NCI-H1417 treated with DMSO at 0.1 percent for 48 hours (cell line): Measurements from ENCODE around the gene NR2F6.
"Not testable (repeated sequence)": the region's sequence is repeated elsewhere in the genome, so short reads cannot be mapped to it uniquely, and the experiment has no call there.

Source experiments
- DNase-seq: peaks from one replicate; lab custom pipeline; 2025; lab: John Stamatoyannopoulos, UW

NR2F6 gene

DNA sequence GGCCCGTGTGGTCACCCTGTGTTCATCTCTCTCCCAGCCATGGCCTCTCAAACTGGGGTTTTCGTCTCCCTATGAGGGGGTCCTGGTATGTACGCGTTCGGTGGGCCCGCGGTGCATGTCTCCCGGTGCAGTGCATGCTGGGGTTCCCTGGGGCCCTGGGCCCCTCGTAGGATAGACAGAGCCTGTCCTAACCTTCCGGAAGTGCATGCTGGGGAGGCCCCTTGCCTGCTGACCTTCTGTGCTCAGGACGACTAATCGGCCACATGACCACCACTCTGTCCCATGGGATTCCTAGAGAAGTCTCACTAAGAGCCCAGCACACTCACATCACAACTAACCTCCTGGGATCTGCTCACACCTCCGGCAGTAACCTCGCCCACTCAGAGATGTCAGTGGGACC is 35.4 kb downstream of the NR2F6 start:
- no peak for DNase-seq

DNA sequence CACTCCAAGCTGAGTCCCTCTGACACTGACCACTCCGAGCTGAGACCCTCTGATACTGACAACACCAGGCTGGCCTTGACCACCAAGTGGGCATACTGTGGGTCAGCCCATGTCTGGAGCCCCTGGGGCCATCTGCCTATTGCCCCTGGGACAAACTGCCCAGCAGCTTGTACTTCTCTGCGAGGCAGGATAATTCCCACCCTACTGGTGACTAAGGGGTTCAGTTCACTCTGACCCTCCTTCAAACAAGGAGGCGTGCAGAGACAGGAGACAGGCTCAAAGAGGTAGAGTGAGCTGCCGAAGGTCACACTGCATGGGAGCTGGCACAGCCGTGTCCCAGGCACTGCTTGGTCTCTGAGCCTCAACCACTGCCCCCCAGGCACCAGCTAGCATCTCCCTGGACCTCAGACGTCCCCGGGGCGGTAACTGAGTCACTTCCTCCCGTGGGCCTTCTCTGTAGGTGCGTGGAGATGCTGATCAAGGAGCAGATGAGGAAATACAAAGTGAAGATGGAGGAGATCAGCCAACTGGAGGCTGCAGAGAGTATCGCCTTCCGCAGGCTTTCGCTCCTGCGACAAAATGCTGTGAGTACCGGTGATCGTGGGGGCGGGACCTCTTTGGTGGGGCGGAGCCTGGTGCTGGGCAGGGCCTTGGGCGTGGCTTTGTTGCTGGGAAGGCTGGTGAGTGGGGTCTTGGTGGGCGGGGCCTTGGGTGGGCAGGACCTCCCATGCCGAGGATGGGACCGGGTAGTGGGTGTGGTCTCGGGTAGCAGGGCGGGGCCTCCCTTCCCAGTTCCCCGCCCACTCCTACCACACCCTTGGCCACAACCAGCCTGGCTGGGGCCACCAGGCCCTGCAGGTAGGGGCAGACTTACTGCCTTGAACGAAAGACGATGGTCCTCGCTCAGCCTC is 36.3 kb downstream of the NR2F6 start:
- no peak for DNase-seq

DNA sequence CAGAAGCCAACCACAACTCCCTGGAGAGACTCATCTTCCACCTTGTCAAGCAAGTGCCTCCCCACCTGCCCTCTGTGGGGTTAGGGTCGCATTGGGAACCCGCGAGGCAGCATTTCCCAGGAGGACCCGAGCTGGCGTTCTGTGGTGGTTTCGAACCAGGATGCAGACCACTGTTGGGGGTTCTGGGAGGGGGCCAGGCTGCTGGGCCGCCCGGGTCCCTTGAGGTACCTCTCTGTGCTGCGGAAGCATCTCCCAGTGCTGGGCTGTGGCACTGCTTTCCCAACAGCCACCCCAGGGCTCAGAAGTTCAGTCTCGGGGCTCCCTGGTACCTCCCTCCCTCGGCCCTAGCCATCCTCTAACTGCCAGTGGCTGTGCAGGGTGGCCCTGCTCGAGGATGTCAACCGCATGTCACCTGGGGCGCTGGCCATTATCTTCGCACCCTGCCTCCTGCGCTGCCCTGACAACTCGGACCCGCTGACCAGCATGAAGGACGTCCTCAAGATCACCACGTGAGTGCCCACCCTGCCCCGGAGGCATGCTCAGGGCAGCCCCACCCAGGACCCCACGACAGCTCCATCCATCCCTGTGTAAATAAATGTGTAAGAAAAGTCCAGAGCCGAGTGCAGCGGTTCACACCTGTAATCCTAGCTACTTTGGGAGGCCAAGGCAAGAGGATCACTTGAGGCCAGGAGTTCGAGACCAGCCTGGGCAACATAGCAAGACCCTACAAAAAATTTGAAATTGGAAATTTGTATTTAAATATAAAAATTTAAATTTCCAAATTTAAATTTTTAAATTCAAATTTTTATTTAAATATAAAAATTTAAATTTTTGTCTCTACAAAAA is 38.8 kb downstream of the NR2F6 start:
- no peak for DNase-seq

DNA sequence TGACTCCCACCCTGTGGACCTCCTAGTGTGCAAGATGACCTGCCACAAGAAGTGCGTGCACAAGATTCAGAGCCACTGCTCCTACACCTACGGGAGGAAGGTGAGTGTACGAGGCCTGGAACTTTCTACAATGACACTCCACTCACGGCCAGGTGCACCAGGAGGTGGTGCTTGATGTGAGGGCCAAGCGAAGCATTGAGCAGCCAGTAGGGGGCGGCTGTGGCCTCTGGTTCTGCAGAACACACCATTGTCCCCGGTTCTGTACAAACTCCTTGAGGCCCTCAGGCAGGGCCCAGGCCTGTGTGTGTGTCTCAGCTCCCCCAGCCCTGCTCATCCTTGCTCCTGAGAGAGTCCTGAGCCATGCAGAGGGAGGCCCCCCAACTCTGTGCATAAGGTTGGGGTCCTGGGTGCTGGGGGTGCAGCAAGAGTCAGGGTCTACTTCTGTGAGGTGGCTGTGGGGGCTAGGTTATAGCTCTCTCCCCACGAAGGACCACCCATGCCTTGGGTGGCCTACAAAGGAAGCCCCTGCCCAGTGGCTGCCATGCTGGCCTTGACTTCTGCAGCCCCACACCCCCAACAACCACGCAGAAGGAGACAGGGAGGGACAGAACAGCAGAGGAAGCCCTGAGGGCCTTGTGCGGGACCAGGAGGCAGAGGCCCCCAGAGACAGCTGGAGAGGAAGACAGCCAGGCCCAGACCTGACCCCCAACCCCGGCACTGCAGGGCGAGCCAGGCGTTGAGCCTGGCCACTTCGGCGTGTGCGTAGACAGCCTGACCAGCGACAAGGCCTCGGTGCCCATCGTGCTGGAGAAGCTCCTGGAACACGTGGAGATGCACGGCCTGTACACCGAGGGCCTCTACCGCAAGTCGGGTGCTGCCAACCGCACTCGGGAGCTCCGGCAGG is 40.2 kb downstream of the NR2F6 start:
- no peak for DNase-seq

DNA sequence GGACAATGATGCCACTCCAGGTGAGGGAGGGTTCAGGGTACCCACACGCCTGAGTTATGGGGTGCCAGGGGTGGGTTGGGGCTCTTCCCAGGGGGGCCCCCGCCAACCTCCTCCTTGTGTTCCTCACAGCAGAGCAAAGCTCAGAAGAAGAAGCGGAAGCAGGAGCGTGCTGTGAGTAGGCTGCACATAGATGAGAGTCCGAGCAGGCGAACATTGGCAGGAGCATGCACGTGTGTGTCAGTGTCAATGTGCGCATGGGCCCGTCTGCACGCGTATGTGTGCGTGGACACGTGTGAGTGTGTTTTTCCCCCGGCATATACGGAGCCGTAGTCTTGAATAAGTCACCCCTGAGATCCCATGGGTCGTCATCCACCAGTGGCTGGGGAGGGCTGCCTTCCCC is 43.0 kb downstream of the NR2F6 start:
- no peak for DNase-seq

DNA sequence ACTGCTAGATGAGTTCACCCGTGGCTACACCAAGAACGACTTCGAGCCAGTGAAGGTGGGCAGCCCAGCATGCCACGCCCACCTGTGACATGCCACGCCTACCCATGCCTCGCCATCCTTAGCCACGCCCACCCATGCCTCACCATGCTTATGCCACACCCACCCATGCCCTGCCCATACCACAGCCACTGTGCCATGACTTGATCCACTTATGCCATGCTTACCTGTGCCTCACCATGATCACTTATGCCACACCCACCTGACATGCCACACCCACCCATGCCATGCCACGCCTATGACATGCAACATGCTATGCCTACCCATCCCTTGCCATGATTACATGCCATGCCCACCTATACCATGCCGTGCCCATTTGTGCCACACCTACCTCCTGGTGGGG is 43.5 kb downstream of the NR2F6 start:
- DNase-seq = no peak

DNA sequence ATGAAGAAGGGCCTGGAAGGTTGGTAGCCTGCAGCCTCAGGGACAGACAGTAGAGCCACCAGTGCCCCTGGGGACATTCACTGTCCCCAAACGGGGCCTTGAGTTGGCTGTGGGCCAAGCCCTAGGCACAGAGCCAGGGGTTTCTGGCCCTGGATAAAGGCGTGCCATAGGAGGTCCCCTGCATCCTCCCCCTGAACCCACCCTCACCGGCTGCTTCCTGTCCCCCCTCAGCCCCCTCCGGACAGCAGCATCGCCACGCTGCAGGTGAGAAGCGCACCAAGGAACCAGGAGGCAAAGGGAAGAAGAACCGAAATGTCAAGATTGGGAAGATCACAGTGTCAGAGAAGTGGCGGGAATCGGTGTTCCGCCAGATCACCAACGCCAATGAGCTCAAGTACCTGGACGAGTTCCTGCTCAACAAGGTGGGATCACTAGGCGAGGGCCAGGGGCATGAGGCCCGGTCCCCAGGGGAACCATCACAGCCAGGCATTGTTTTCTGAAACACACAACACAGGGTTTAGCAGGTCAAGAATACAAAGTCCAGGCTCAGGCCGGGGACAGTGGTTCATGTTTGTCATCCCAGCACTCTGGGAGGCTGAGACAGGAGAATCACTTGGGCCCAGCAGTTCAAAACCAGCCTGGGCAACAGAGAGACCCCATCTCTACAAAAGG is 45.2 kb downstream of the NR2F6 start:
- DNase-seq = no peak

DNA sequence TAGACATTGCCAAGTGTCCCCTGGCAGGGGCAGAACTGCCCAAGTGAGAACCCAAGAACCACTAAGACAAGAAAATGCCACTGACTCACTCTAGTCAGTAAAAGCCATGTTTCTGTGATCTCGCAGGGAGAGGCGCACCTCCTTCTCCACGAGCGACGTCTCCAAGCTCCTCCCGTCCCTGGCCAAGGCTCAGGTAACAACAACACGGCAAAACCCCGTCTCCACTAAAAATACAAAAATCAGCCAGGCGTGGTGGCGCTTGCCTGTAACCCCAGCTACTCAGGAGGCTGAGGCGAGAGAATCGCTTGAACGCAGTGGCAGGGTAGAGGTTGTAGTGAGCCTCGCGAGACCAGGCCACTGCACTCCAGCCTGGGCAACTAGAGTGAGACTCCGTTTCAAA is 48.1 kb downstream of the NR2F6 start:
- DNase-seq = no peak

DNA sequence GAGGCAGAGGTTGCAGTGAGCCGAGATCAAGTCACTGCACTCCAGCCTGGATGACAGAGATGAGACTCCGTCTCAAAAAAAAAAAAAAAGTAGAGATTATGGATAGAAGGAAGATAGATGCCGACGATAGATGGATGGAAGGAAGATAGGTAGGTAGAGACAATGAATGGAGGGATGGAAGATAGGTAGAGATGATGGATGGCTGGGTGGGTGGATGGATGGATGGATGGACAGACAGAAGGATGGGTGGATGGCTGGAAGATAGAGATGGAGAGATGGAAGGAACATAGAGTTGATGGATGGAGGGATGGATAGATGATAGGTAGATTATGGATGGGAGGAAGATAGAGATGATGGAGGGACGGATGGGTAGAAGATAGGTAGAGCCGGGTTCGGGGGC is 49.1 kb downstream of the NR2F6 start:
- DNase-seq = no peak

DNA sequence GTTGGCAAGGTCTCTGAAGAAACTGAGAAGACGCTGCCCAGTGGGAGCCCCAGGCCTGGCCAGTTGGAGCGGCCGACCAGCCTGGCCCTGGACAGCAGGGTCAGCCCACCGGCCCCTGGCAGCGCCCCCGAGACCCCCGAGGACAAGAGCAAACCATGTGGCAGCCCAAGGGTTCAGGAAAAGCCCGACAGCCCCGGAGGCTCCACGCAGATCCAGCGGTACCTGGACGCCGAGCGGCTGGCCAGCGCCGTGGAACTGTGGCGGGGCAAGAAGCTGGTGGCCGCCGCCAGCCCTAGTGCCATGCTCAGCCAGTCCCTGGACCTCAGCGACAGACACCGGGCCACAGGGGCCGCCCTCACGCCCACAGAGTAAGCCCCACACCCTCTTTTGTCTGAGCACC is 50.6 kb downstream of the NR2F6 start:
- no peak for DNase-seq

DNA sequence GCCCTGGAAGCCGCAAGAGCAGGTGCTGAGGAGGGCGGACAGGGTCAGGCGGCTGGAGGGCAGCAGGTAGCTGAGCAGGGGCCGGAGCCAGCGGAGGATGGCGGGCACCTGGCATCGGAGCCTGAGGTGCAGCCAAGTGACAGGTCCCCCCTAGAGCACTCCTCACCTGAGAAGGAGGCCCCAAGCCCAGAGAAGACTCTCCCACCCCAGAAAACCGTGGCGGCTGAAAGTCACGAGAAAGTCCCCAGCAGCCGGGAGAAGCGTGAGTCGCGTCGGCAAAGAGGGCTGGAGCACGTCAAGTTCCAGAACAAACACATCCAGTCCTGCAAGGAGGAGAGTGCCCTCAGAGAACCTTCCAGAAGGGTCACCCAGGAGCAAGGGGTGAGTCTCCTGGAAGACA is 51.1 kb downstream of the NR2F6 start:
- no peak for DNase-seq

DNA sequence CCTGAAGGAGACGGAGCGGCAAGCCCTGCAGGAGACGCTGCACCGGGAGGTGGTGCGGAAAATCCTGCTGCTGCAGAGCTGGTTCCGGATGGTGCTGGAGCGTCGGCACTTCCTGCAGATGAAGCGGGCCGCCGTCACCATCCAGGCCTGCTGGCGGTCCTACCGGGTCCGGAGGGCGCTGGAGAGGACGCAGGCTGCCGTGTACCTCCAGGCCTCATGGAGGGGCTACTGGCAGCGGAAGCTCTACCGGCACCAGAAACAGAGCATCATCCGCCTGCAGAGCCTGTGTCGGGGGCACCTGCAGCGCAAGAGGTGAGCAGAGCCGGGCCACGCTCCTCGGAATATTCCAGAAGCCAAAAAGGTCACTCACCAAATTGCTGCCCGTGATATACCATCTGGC is 53.0 kb downstream of the NR2F6 start:
- DNase-seq = no peak

DNA sequence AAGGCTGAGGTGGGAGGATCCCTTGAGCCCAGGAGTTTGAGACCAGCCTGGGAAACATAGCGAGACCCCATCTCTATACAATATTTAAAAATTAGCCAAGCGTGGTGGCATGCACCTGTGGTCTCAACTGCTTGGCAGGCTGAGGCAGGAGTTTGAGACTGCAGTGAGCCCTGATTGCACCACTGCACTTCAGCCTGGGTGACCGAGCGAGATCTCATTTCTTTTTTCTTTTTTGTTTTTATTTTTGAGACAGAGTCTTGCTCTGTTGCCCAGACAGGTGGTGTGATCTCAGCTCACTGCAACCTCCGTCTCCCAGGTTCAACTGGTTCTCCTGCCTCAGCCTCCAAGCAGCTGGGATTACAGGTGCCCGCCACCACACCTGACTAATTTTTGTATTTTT is 54.0 kb downstream of the NR2F6 start:
- DNase-seq = not testable (repeated sequence)

DNA sequence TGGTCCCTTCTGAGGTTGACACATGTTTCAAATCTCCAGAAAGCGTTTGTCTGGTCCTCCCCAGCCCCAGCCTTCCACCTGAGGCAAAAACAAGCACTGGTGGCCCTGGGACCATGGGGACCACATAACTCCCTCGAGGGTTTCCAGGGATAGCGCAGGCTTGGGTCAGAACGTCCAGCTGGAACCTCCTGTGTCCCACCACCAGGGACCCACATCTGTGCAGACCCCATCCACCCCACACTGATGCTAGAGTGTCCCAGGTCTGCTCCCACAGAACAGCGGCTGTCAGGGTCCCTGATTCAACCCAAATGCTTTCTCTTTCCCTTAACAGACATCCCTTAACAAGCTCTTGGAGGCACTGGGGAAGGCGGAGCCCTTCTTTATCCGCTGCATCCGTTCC is 60.1 kb downstream of the NR2F6 start:
- DNase-seq = no peak

DNA sequence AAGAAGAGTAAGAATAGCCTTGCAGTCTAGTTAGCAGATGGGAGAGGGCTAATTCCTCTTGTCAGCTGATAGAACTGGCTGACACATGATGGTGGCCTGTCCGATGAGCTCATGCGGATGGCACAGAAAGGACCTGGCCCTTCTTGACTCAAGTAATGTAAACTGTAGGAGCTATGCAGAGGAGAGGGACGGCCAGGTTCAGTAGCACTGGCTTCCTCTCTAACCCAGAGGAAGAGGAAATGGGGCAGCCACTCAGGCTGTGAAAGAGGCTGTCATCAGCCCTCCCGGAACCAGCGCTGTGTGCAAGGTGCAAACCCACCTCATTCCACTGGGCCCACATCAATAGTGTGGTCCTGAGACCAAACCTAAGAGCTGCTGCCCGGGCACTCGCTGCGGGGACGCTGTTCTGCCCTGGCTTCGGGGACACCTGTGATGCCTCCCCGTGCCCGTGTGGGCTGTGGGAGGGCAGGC is 61.3 kb downstream of the NR2F6 start:
- DNase-seq = no peak

DNA sequence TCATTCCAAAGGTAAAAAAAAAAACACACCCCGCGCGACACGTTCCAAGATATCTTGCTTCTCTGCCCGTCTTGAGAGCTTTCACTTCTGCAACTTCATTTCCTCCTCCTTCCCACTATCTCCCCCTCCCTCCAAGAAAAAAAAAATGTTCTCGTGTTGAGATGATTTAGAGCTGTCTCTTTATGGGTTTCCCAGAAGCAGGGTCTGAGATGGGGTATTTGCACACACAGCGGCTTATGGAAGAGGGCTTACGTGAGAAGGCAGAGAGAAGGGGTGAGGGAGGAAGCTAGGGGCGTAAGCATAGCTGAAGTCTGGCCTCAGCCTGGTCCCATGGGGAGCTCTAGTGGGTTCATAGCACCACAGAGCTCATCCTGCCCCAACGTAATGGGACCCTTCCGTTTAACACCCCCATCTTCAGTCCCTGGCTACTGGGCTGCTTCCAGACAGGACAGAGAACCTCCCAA is 61.8 kb downstream of the NR2F6 start:
- no peak for DNase-seq

DNA sequence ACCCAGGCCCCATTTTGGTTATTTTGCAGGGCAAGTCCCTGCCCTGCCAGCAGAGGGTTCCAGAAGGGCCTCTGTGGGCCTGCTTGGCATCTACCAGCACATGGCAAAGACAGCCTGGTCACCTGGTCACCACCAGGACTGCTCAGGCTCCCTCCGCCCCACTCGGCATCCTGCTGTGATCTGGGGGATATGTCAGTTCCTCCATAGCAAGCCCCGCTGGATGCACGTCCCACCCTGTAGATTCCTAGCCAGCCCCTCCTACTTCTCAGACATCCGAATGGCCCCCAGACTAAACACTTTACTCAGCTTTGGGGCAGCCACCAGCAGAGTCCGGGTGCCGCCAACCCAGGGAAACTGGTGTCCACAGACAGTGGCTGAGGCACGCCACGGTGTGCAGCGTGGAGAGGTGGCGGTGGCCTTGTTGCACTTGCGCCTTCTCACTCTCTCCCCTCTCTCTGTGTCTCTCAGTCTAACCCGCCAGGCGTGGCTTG is 62.4 kb downstream of the NR2F6 start:
- no peak for DNase-seq
